Esophagus muscularis mucosa (tissue), 4 donors: Measurements from ENCODE around the gene BTNL3. TPM values are rescaled to one million over a fixed set of nuclear protein-coding genes. Genes with fewer than 3 reads are reported as not detected.

ENCODE experiments used
- DNase-seq: peaks from one replicate; pipeline ENCODE4 v3.0.0-alpha.2; 2017; ENCODE audit errors: extremely low spot score
- H3K27ac ChIP-seq, 4 donors: fragments of 200-600 bp; sonication (generic); replicated peaks in 1 of 4; 1 replicate in 3 of 4; 2 replicates in 1 of 4; pipeline ENCODE4 v1.5.1; 2016 to 2019; ENCODE audit warnings: mild to moderate bottlenecking in 1 of 4
- H3K27me3 ChIP-seq, 4 donors: fragments of 200-600 bp; sonication (generic); one replicate each; pipeline versions ENCODE4 v1.5.1 to v1.6.0; 2016 to 2019
- H3K36me3 ChIP-seq, 4 donors: fragments of 200-600 bp; sonication (generic); one replicate each; pipeline ENCODE4 v1.5.1; 2016 to 2019
- H3K4me1 ChIP-seq, 4 donors: fragments of 200-600 bp; sonication (generic); one replicate each; pipeline ENCODE4 v1.5.1; 2016 to 2019
- H3K4me3 ChIP-seq, 4 donors: fragments of 200-600 bp; sonication (generic); 1 replicate in 2 of 4; 2 replicates in 2 of 4; pipeline ENCODE4 v1.5.1; 2016 to 2019; ENCODE audit warnings: mild to moderate bottlenecking in 4 of 4, moderate library complexity in 1 of 4
- H3K9me3 ChIP-seq, 4 donors: fragments of 200-600 bp; sonication (generic); 1 replicate in 3 of 4; 2 replicates in 1 of 4; pipeline ENCODE4 v1.5.1; 2016 to 2019
- CTCF ChIP-seq, 3 experiments: fragments of 200-600 bp in 2 of 3; fragments of 450-650 bp in 1 of 3; sonication (generic) in 2 of 3; IDR thresholded peaks; one replicate each; pipeline ENCODE4 v1.5.1; 2017 to 2019; ENCODE audit warnings: antibody characterized with exemption in 3 of 3, mild to moderate bottlenecking in 2 of 3, moderate library complexity in 1 of 3
- EP300 ChIP-seq: sonication (generic); formaldehyde crosslinking; IDR thresholded peaks from one replicate; pipeline ENCODE4 v1.6.1; 2017; ENCODE audit warnings: antibody characterized with exemption
- POLR2A ChIP-seq: fragments of 450-650 bp; IDR thresholded peaks from one replicate; pipeline ENCODE4 v1.6.1; 2017; ENCODE audit warnings: antibody characterized with exemption, moderate library complexity, mild to moderate bottlenecking, low read depth
- POLR2AphosphoS5 ChIP-seq, 2 donors: sonication (generic); formaldehyde crosslinking; IDR thresholded peaks; one replicate each; pipeline ENCODE4 v1.6.1; 2017; ENCODE audit warnings: antibody characterized with exemption in 2 of 2
- WGBS: methylation state at CpG from one replicate; pipeline ENCODE4 v1.1.5; 2018; 5-methylcytosine and 5-hydroxymethylcytosine counted together
- intact Hi-C: fragments of 100-400 bp; cut with DNase I; formaldehyde crosslinking; loops from one replicate; pipeline ENCODE4 v1.15.1; 2023
- total RNA-seq, 4 donors: library from RNA; depleted of rRNA; stranded (reverse); fragments of >200 nt; gene quantifications; one replicate each; pipeline versions ENCODE4 v1.1.0 to v1.2.1, GENCODE V29; 2016

The BTNL3 gene
- total RNA-seq, 4 donors from 2014 or later, result 0.13 TPM; not detected in 3

DNA sequence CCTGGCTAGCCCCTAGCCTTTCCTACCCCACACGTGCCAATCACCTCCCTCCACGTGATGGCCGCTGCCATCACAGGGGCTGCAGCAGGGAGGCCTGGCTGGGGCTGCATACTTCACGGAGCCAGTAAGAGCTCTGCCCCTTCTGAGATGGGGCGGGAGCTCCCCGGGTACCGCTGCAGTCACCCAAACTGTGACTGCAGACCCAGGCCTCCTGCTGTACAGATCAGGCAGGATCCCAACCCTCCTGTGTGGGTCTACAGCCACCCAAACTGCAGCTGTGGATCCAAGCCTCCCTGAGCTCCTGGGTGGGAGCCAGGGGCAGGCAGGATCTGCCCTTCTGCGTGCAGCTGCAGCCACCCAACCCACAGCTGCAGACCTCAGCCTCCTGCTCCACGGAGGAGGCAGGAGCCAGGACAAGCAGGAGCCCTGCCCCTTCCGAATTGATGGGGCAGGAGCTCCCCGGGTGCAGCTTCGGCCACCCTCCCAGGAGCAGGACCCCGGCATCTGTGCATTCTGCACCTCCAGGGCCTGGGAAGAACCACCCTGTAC lies 48.2 kb downstream of the BTNL3 start:
- TF ChIP-seq EP300 (no peak), POLR2A (no peak), POLR2AphosphoS5 (IDR thresholded peaks at IDR 0.05) (no peak)
- intact Hi-C loops, result no loop called here
- Histone ChIP-seq H3K36me3 (no peaks in the 10 kb centered on the region), H3K4me1 (peaks cover 0 to 5% (median 0%) of the 10 kb centered on the region in 4 donors), H3K9me3 (no peaks in the 10 kb centered on the region), H3K27me3 (peaks cover 0 to 54% (median 0%) of the 10 kb centered on the region in 4 donors), H3K4me3 (no peak overlapping the region), H3K27ac (no peak overlapping the region)
- DNase-seq, result peak; percentile 66
- 74% methylated on average over 9 of the region's 13 CpGs for WGBS

GRCh38 chr5:181037365-181037861 lies 48.8 kb downstream of the BTNL3 start:
- TF ChIP-seq CTCF (IDR thresholded peaks at IDR 0.05) (no peak), EP300 (no peak), POLR2AphosphoS5 (IDR thresholded peaks at IDR 0.05) (peak; percentile 55 to 70)
- Histone ChIP-seq H3K4me3 (no peak overlapping the region), H3K9me3 (no peaks in the 10 kb centered on the region), H3K36me3 (no peaks in the 10 kb centered on the region), H3K27ac (no peak overlapping the region), H3K27me3 (peaks cover 0 to 50% (median 0%) of the 10 kb centered on the region in 4 donors), H3K4me1 (peaks cover 0 to 5% (median 0%) of the 10 kb centered on the region in 4 donors)
- intact Hi-C loops, result no loop called here
- WGBS, result no CpG with 5 or more reads among the region's 4 CpGs
- DNase-seq, result peak; percentile 89

GRCh38 chr5:181039471-181039870 lies 50.8 kb downstream of the BTNL3 start:
- TF ChIP-seq POLR2AphosphoS5 (IDR thresholded peaks at IDR 0.05), result no peak
- no peak for TF ChIP-seq POLR2A
- WGBS, result 47% methylated on average over 8 of the region's 8 CpGs
- no peaks in the 10 kb centered on the region for H3K9me3 ChIP-seq
- no peak overlapping the region for H3K27ac ChIP-seq
- intact Hi-C loops, result no loop called here
- peak; percentile 87 for DNase-seq
- no peaks in the 10 kb centered on the region for H3K36me3 ChIP-seq
- H3K4me1 ChIP-seq, result peaks cover 0 to 5% (median 0%) of the 10 kb centered on the region in 4 donors
- peaks cover 0 to 64% (median 0%) of the 10 kb centered on the region in 4 donors for H3K27me3 ChIP-seq
- peak overlapping the region in 1 of 4 donors; percentile 28 for H3K4me3 ChIP-seq

DNA sequence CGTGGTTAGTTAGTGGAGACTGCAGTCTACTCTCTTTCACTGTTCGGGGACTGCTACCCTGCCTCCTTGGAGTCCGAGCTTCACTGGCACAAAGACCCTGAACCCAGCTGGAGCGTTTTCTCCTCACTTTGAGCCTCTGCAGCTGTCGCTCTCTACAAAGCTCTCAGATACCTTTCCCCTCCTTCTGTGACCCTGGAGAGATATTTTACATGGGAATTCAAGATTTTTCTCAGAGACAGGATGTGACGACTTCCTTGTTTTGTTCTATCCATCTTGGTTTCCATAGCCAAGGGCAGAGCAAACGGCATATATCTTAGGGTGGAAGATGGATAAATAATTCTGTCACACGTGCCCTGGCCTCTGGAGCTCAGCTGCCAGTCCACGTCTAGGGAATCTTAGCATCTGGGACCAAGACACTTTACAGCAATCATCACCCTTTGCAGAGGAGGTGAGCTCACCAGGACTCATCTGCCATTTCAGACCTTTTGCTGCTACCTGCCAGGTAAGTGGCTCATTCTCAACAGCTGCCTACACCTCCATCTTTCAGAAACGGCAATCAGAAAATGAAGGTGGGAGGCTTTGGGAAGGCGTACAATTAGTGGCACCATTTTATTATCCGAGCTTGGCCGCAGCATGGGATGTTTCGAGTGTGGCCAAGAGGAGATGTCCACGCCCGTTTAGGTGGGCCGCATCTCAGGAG lies 51.4 kb downstream of the BTNL3 start, which contains the start of gene BTNL9:
BTNL9 (plus strand) TSS at position 336 of the 700 bp plus-strand sequence. CDS start 5,224 bp downstream, outside the sequence.
- Histone ChIP-seq H3K9me3 (no peaks in the 10 kb centered on the region), H3K27me3 (peaks cover 0 to 65% (median 0%) of the 10 kb centered on the region in 4 donors), H3K4me3 (peak within 1 kb of the TSS; percentile 27 to 33 (median 28)), H3K4me1 (peaks cover 0 to 5% (median 0%) of the 10 kb centered on the region in 4 donors), H3K36me3 (no peaks in the 10 kb centered on the region), H3K27ac (peak within 1 kb of the TSS; percentile 3 to 36 (median 20))
- WGBS, result 52% methylated on average over 17 of the region's 17 CpGs
- peak in 1 of 2 donors; percentile 40 for TF ChIP-seq POLR2AphosphoS5 (IDR thresholded peaks at IDR 0.05)
- TF ChIP-seq POLR2A, result no peak
- intact Hi-C loops, result no loop called here
- DNase-seq, result peak; percentile 87

DNA sequence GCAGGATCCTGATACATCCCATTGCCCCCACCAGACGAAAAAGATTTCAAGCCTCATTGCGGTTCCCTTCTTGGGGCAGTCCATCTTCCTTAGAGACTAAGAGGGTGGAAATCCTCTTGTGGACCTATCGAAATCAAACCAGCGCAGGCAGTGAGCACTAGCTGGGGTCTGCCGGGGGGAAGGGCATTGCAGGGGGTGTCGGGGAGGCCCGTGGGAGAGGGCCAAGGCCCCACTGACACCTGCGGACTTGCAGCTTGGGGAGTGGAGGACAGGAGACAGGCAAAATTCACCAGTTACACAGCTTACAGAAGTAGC lies 51.9 kb downstream of the BTNL3 start:
- H3K4me1 ChIP-seq, result peaks cover 0 to 5% (median 0%) of the 10 kb centered on the region in 4 donors
- intact Hi-C loops, result no loop called here
- H3K27me3 ChIP-seq, result peaks cover 0 to 68% (median 0%) of the 10 kb centered on the region in 4 donors
- 75% methylated on average over 8 of the region's 8 CpGs for WGBS
- H3K36me3 ChIP-seq, result no peaks in the 10 kb centered on the region
- TF ChIP-seq POLR2AphosphoS5 (IDR thresholded peaks at IDR 0.05), result no peak
- TF ChIP-seq EP300, result no peak
- TF ChIP-seq CTCF (IDR thresholded peaks at IDR 0.05), result no peak
- no peak for TF ChIP-seq POLR2A
- H3K9me3 ChIP-seq, result no peaks in the 10 kb centered on the region
- H3K4me3 ChIP-seq, result peak overlapping the region; percentile 27 to 33 (median 28)
- peak overlapping the region; percentile 3 to 36 (median 20) for H3K27ac ChIP-seq
- DNase-seq, result peak; percentile 75

- Histone ChIP-seq H3K4me3 (peak overlapping the region; percentile 27 to 33 (median 28)), H3K27me3 (peaks cover 0 to 69% (median under 1%) of the 10 kb centered on the region in 4 donors), H3K36me3 (no peaks in the 10 kb centered on the region), H3K4me1 (peaks cover 0 to 5% (median 0%) of the 10 kb centered on the region in 4 donors), H3K9me3 (no peaks in the 10 kb centered on the region), H3K27ac (peak overlapping the region in 3 of 4 donors; percentile 3 to 35 (median 4))
- no peak for TF ChIP-seq POLR2A
- TF ChIP-seq EP300, result no peak
- no peak for TF ChIP-seq POLR2AphosphoS5 (IDR thresholded peaks at IDR 0.05)
- no peak for TF ChIP-seq CTCF (IDR thresholded peaks at IDR 0.05)
- peak; percentile 88 for DNase-seq
- WGBS, result 27% methylated on average over 6 of the region's 6 CpGs
- intact Hi-C loops, result no loop called here
Measured at GRCh38 chr5:181041043-181041442, 52.4 kb downstream of the BTNL3 start.
